PC-9 (cell line): ENCODE measurements around the gene NRM. TPM values are rescaled to one million over a fixed set of nuclear protein-coding genes. Genes with fewer than 3 reads are reported as not detected.

ENCODE experiments used
- Bru-seq: library from RNA; stranded (reverse); fragments of 400-500 nt; gene quantifications from one replicate; lab custom pipeline; 2021; lab: Mats Ljungman, UMichigan
- BruChase-seq, 2 experiments: library from RNA; stranded (reverse); fragments of 400-500 nt; gene quantifications; one replicate each; lab custom pipeline; 2021; lab: Mats Ljungman, UMichigan
- BruUV-seq: library from RNA; stranded (reverse); fragments of 400-500 nt; replicated peaks from 2 replicates; lab custom pipeline; 2021; lab: Mats Ljungman, UMichigan
- CTCF ChIA-PET: fragments of 300-600 bp; sonication (Branson Sonifier 250); formaldehyde crosslinking; loops from one replicate; lab custom pipeline; 2022; ENCODE audit warnings: antibody characterized with exemption; lab: Charles Lee
- POLR2A ChIA-PET: fragments of 300-600 bp; sonication (Branson Sonifier 250); formaldehyde crosslinking; loops from one replicate; lab custom pipeline; 2022; ENCODE audit warnings: antibody characterized with exemption; ENCODE audit not compliant: unreplicated experiment; lab: Charles Lee
- DNase-seq, 2 experiments: peaks; one replicate each; pipeline versions ENCODE4 v3.0.0 to v3.0.0-alpha.2; 2015 to 2022; ENCODE audit warnings: mixed read lengths in 1 of 2
- H2AFZ ChIP-seq: fragments of 200-600 bp; sonication (generic); 2 replicates; pipeline ENCODE4 v1.8.1; 2017; ENCODE audit warnings: antibody characterized with exemption
- H3F3A ChIP-seq: fragments of 200-600 bp; sonication (generic); 2 replicates; pipeline ENCODE4 v1.8.1; 2017; ENCODE audit warnings: antibody characterized with exemption, mild to moderate bottlenecking, low read depth; ENCODE audit not compliant: insufficient read depth
- H3K27ac ChIP-seq: fragments of 200-600 bp; sonication (generic); 2 replicates; pipeline ENCODE4 v1.6.1; 2016; ENCODE audit warnings: mixed run types
- H3K27me3 ChIP-seq: fragments of 200-600 bp; sonication (generic); 2 replicates; pipeline ENCODE4 v1.6.1; 2016; ENCODE audit warnings: low read depth, mixed run types; ENCODE audit not compliant: insufficient read depth
- H3K36me3 ChIP-seq: fragments of 200-600 bp; sonication (generic); 2 replicates; pipeline ENCODE4 v1.6.1; 2016; ENCODE audit warnings: low read depth, mixed run types
- H3K4me1 ChIP-seq: fragments of 200-600 bp; sonication (generic); replicated peaks from 2 replicates; pipeline ENCODE4 v1.6.1; 2016; ENCODE audit warnings: mixed run types; ENCODE audit not compliant: insufficient read depth
- H3K4me2 ChIP-seq: fragments of 200-600 bp; sonication (generic); 2 replicates; pipeline ENCODE4 v1.6.1; 2017; ENCODE audit warnings: mixed run types
- H3K4me3 ChIP-seq: fragments of 200-600 bp; sonication (generic); 2 replicates; pipeline ENCODE4 v1.6.1; 2016; ENCODE audit warnings: mixed run types
- H3K79me2 ChIP-seq: fragments of 200-600 bp; sonication (generic); 2 replicates; pipeline ENCODE4 v1.6.1; 2017; ENCODE audit warnings: low read depth, mixed run types
- H3K9me2 ChIP-seq: fragments of 200-600 bp; sonication (generic); 2 replicates; pipeline ENCODE4 v1.8.1; 2017; ENCODE audit warnings: mild to moderate bottlenecking; ENCODE audit not compliant: insufficient read depth
- H3K9me3 ChIP-seq: fragments of 200-600 bp; sonication (generic); 2 replicates; pipeline ENCODE4 v1.8.1; 2016; ENCODE audit warnings: low read depth; ENCODE audit not compliant: insufficient read depth
- H4K20me1 ChIP-seq: fragments of 200-600 bp; sonication (generic); 2 replicates; pipeline ENCODE4 v1.8.1; 2017; ENCODE audit not compliant: insufficient read depth
- CTCF ChIP-seq: fragments of 200-600 bp; sonication (generic); conservative IDR thresholded peaks from 2 replicates; pipeline ENCODE4 v1.6.1; 2017; ENCODE audit warnings: mixed run types, antibody characterized with exemption, mild to moderate bottlenecking, moderate library complexity
- EZH2 ChIP-seq: fragments of 200-600 bp; sonication (generic); IDR thresholded peaks from 2 replicates; pipeline ENCODE4 v1.8.0; 2017; ENCODE audit warnings: antibody characterized with exemption, low read depth
- intact Hi-C: fragments of 100-400 bp; cut with micrococcal nuclease; formaldehyde crosslinking; loops from one replicate; pipeline ENCODE4 v1.10.0; 2022; ENCODE audit not compliant: unreplicated experiment
- long read RNA-seq: library from polyadenylated mRNA; stranded (forward); transcript quantifications from one replicate; pipeline ENCODE4 v2.0.0, GENCODE V29; 2022
- total RNA-seq: library from RNA; stranded (reverse); gene quantifications from 2 replicates; pipeline ENCODE4 v1.2.3, GENCODE V29; 2021

The NRM gene
- total RNA-seq (25.8 and 38.3 TPM in 2 replicates), Bru-seq, nascent RNA (percentile 61 among the genes with signal in this experiment), BruChase-seq, experiment 1, labeled RNA remaining after a 2-hour chase (percentile 65 among the genes with signal in this experiment), BruChase-seq, experiment 2, labeled RNA remaining after a 6-hour chase (percentile 80 among the genes with signal in this experiment)
- long read RNA-seq, transcript NRM-202 (3 exons, 1,228 nt): minor isoform, 6 of 27 reads
- long read RNA-seq, transcript NRM-203 (4 exons, 1,734 nt): major isoform, 13 of 27 reads
- long read RNA-seq, partial matches to known transcripts: 3 of 27 reads
- long read RNA-seq, other reads (novel, unspliced or antisense): 5 of 27 reads

- H3K9me3 ChIP-seq: no peaks in the 10 kb centered on the region
- peak; percentile 44 to 84 for DNase-seq
- no peaks in the 10 kb centered on the region for H3K9me2 ChIP-seq
- peak within 1 kb of the TSS; percentile 87 for H3K4me3 ChIP-seq
- peaks cover 16% of the 10 kb centered on the region; the same call in 1 of the 2 replicates for H3F3A ChIP-seq
- ChIA-PET POLR2A (interaction anchor here (0.6 to 1.1 kb wide), 5 partner anchors 12 to 149 kb away, joined by 4 to 8 read pairs (median 5); partner anchors contain the start of genes MDC1 and MRPS18B), CTCF (interaction anchor here (0.5 to 1.1 kb wide), 2 partner anchors 18 to 448 kb away, joined by 3 to 10 read pairs; partner anchors contain the start of gene DHX16)
- H3K27me3 ChIP-seq: no peaks in the 10 kb centered on the region
- TF ChIP-seq CTCF (no peak), EZH2 (no peak)
- H3K27ac ChIP-seq: no peak within 1 kb of the TSS
- no TSS peak for BruUV-seq
- no peaks in the 10 kb centered on the region for H3K36me3 ChIP-seq
- intact Hi-C loops: no loop called here
- peaks cover 19% of the 10 kb centered on the region for H3K79me2 ChIP-seq
- peaks cover 42% of the 10 kb centered on the region for H3K4me1 ChIP-seq
- H2AFZ ChIP-seq: peak within 1 kb of the TSS; percentile 93
- no peaks in the 10 kb centered on the region for H4K20me1 ChIP-seq
- peak within 1 kb of the TSS; percentile 84 for H3K4me2 ChIP-seq
Observed at GRCh38 chr6:30690403-30691207, at the start of gene NRM. NRM (minus strand) TSS chr6:30690984; CDS start chr6:30690974, 10 bp downstream.

GRCh38 chr6:30740540-30740870, 49.7 kb upstream of the NRM start:
- H2AFZ ChIP-seq: no peak overlapping the region
- peaks cover 73% of the 10 kb centered on the region for H3K79me2 ChIP-seq
- H3K9me3 ChIP-seq: no peaks in the 10 kb centered on the region
- no peaks in the 10 kb centered on the region for H3K27me3 ChIP-seq
- peaks cover 44% of the 10 kb centered on the region for H3K36me3 ChIP-seq
- peaks cover 49% of the 10 kb centered on the region for H3K4me1 ChIP-seq
- no peak for TF ChIP-seq EZH2
- TF ChIP-seq CTCF: no peak
- POLR2A ChIA-PET: interaction anchor here (0.7 kb wide), 1 partner anchor 82 kb away, joined by 3 read pairs; no protein-coding TSS in a partner anchor
- H4K20me1 ChIP-seq: no peaks in the 10 kb centered on the region; the same call in 1 of the 2 replicates
- DNase-seq: no peak
- H3K27ac ChIP-seq: no peak overlapping the region
- H3K9me2 ChIP-seq: no peaks in the 10 kb centered on the region
- BruUV-seq: no TSS peak
- H3F3A ChIP-seq: peaks cover 40% of the 10 kb centered on the region
- H3K4me2 ChIP-seq: peak overlapping the region; percentile 98
- CTCF ChIA-PET: interaction anchor here (0.7 kb wide), 1 partner anchor 16 kb away, joined by 21 read pairs; no protein-coding TSS in a partner anchor
- intact Hi-C loops: loop anchor here (5.0 kb wide), 1 partner anchor 332 kb away; no protein-coding TSS in a partner anchor
- no peak overlapping the region for H3K4me3 ChIP-seq

- H3K4me1 ChIP-seq: peaks cover 39% of the 10 kb centered on the region
- DNase-seq: no peak
- POLR2A ChIA-PET: interaction anchor here (0.5 to 0.7 kb wide), 2 partner anchors 14 to 37 kb away, joined by 7 to 25 read pairs; no protein-coding TSS in a partner anchor
- H3K27me3 ChIP-seq: no peaks in the 10 kb centered on the region
- peaks cover 44% of the 10 kb centered on the region for H3K36me3 ChIP-seq
- no peak for TF ChIP-seq CTCF
- no peak for TF ChIP-seq EZH2
- H4K20me1 ChIP-seq: no peaks in the 10 kb centered on the region; the same call in 1 of the 2 replicates
- H3K4me3 ChIP-seq: no peak overlapping the region
- CTCF ChIA-PET: no interaction called here
- peaks cover 39% of the 10 kb centered on the region for H3F3A ChIP-seq
- intact Hi-C loops: no loop called here
- H3K9me2 ChIP-seq: no peaks in the 10 kb centered on the region
- BruUV-seq: no TSS peak
- H2AFZ ChIP-seq: no peak overlapping the region
- no peaks in the 10 kb centered on the region for H3K9me3 ChIP-seq
- H3K79me2 ChIP-seq: peaks cover 60% of the 10 kb centered on the region
- H3K27ac ChIP-seq: peak overlapping the region; percentile 37; the same call in 1 of the 2 replicates
- peak overlapping the region; percentile 43; the same call in 1 of the 2 replicates for H3K4me2 ChIP-seq
Observed at GRCh38 chr6:30738532-30738931, 47.7 kb upstream of the NRM start.
